NCI-H187 (cell line): Measurements from ENCODE around the gene TSPY4.
"Not testable (repeated sequence)": the region's sequence is repeated elsewhere in the genome, so short reads cannot be mapped to it uniquely, and the experiment has no call there.

Source experiments
- DNase-seq, 2 experiments: peaks; one replicate each; lab custom pipeline; 2025; lab: John Stamatoyannopoulos, UW

The TSPY4 gene, protein sequence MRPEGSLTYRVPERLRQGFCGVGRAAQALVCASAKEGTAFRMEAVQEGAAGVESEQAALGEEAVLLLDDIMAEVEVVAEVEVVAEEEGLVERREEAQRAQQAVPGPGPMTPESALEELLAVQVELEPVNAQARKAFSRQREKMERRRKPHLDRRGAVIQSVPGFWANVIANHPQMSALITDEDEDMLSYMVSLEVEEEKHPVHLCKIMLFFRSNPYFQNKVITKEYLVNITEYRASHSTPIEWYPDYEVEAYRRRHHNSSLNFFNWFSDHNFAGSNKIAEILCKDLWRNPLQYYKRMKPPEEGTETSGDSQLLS

GRCh38 chrY:9337164-9337563, at the start of gene TSPY4:
Gene TSPY4 (plus strand): TSS chrY:9337464. CDS start chrY:9337510, 46 bp downstream.
- DNase-seq: not testable (repeated sequence)

DNA sequence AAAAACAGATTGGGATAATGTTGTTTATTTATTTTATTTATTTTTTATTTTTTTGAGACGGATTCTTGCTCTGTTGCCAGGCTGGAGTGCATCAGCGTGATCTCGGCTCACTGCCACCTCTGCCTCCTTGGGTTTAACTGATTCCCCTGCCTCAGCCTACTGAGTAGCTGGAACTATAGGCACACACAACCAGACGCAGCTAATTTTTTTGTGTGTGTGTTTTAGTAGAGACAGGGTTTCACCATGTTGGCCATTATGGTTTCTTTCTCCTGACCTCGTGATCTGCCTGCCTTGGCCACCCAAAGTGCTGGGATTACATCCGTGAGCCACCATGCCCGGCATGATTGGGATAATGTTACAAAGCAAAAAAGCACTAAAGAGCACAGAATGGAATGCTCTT, 16.3 kb upstream of the TSPY4 start:
- no peak for DNase-seq

- not testable (repeated sequence) for DNase-seq
These were observed 20.2 kb downstream of the TSPY4 start, which contains the start of gene TSPY8 for GRCh38 chrY:9357497-9357896. Gene TSPY8 (plus strand): TSS chrY:9357797. CDS start chrY:9357843, 46 bp downstream.
